Urinary bladder (tissue), 4 donors: ENCODE results near the gene SIDT2. TPM values are rescaled to one million over a fixed set of nuclear protein-coding genes. Genes with fewer than 3 reads are reported as not detected.
A peak's percentile ranks its signal among the peaks of the same experiment; 100 is the strongest.
"Not testable (repeated sequence)": the region's sequence is repeated elsewhere in the genome, so short reads cannot be mapped to it uniquely, and the experiment has no call there.

Experiments
- DNase-seq: peaks from one replicate; pipeline ENCODE4 v3.0.0-alpha.2; 2015; ENCODE audit errors: extremely low spot score
- H3K27ac ChIP-seq: one replicate; pipeline ENCODE4 v1.5.1; 2013; ENCODE audit warnings: low read depth, mild to moderate bottlenecking, moderate library complexity
- H3K36me3 ChIP-seq: one replicate; pipeline ENCODE4 v1.6.1; 2013; ENCODE audit warnings: mild to moderate bottlenecking, moderate library complexity; ENCODE audit not compliant: insufficient read depth
- H3K4me1 ChIP-seq: one replicate; pipeline ENCODE4 v1.6.1; 2013; ENCODE audit warnings: mild to moderate bottlenecking, moderate library complexity; ENCODE audit not compliant: insufficient read depth
- H3K4me3 ChIP-seq: one replicate; pipeline ENCODE4 v1.5.1; 2013; ENCODE audit warnings: low read depth, low read length
- WGBS: extraction: QIAGEN DNeasy Blood & Tissue Kit; methylation state at CpG from one replicate; pipeline ENCODE4 v1.1.7; 2013; 5-methylcytosine and 5-hydroxymethylcytosine counted together
- polyA plus RNA-seq: library from polyadenylated mRNA; stranded (reverse); fragments of 200-250 nt; gene quantifications from one replicate; pipeline ENCODE4 v1.2.3, GENCODE V29; 2013
- total RNA-seq: library from RNA; depleted of rRNA; stranded (reverse); fragments of >200 nt; gene quantifications from one replicate; pipeline ENCODE4 v1.2.3, GENCODE V29; 2014
- donor health status: healthy with polysubstance abuse.
- donor health status: healthy.

The SIDT2 gene
- 19.6 TPM for total RNA-seq
- 31.6 TPM for polyA plus RNA-seq

- DNase-seq = peak; percentile 87
- Histone ChIP-seq H3K4me1 (no peaks in the 10 kb centered on the region), H3K36me3 (no peaks in the 10 kb centered on the region), H3K27ac (peak within 1 kb of the TSS; percentile 89), H3K4me3 (peak within 1 kb of the TSS; percentile 90)
- WGBS = 1% methylated on average over 51 of the region's 51 CpGs
These were observed at the start of gene SIDT2 for GRCh38 chr11:117178210-117179034. Gene SIDT2 (plus strand): TSS chr11:117178743. CDS start chr11:117179264, 521 bp downstream.

- not testable (repeated sequence) for DNase-seq, H3K4me3 ChIP-seq, H3K4me1 ChIP-seq, H3K27ac ChIP-seq, H3K36me3 ChIP-seq
- 97% methylated on average over 7 of the region's 7 CpGs for WGBS
These were observed 48.1 kb upstream of the SIDT2 start for GRCh38 chr11:117130396-117130795.

- 94% methylated on average over 7 of the region's 7 CpGs for WGBS
- Histone ChIP-seq H3K36me3 (no peaks in the 10 kb centered on the region), H3K27ac (no peak overlapping the region), H3K4me1 (no peaks in the 10 kb centered on the region), H3K4me3 (no peak overlapping the region)
- DNase-seq = no peak
These were observed 47.7 kb upstream of the SIDT2 start for GRCh38 chr11:117130879-117131278.

- no peak overlapping the region for H3K4me3 ChIP-seq
- DNase-seq = no peak
- no peaks in the 10 kb centered on the region for H3K36me3 ChIP-seq
- WGBS = 59% methylated on average over 3 of the region's 3 CpGs
- H3K27ac ChIP-seq = no peak overlapping the region
- H3K4me1 ChIP-seq = no peaks in the 10 kb centered on the region
These were observed 44.1 kb upstream of the SIDT2 start for GRCh38 chr11:117134431-117134830.

GRCh38 chr11:117134979-117135378, 43.6 kb upstream of the SIDT2 start:
- not testable (repeated sequence) for H3K4me1 ChIP-seq, DNase-seq, H3K36me3 ChIP-seq, H3K4me3 ChIP-seq, H3K27ac ChIP-seq
- WGBS = 88% methylated on average over 1 of the region's 4 CpGs

- not testable (repeated sequence) for H3K27ac ChIP-seq, H3K36me3 ChIP-seq, H3K4me1 ChIP-seq, H3K4me3 ChIP-seq, DNase-seq
- WGBS = 63% methylated on average over 3 of the region's 15 CpGs
These were observed 41.1 kb upstream of the SIDT2 start for GRCh38 chr11:117137223-117138086.

- Histone ChIP-seq H3K27ac (no peak overlapping the region), H3K36me3 (no peaks in the 10 kb centered on the region), H3K4me3 (peak overlapping the region; percentile 78), H3K4me1 (no peaks in the 10 kb centered on the region)
- 7% methylated on average over 5 of the region's 5 CpGs for WGBS
- DNase-seq = peak; percentile 43
These were observed 35.2 kb upstream of the SIDT2 start for GRCh38 chr11:117143390-117143789.

DNA sequence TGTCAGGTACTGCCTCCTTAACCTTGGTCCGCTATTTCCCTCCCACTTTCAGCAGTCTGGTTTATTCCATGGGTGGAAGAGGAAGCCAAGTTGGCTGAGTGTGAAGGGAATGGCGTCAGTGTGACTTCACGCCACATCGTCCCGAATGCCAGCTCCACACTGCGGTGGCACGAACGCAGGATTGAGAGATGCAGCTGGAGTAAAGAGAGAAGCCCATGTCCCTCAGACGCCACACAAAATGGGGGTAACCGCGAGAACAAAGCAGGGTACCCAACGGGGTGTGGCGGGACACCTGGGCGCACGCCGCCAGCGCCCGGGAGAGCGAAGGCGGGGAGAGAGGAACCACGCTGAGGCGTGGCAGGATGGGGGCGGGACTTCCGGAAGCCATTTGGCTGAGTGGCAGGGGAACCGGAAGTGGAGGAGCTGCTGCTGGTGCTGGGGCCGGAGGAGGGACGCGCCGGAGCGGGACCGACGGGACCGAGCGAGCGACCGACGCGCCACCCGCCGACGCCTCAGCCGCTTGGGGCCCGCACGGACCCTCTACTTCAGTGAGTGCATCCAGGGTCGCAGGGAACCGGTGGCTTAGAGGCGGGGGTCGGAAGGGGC, 34.6 kb upstream of the SIDT2 start, which contains the start of gene PAFAH1B2:
Gene PAFAH1B2, plus strand, starts transcription at position 417 of the 606 bp plus-strand sequence. CDS start 8,161 bp downstream, outside the sequence.
- H3K36me3 ChIP-seq = no peaks in the 10 kb centered on the region
- H3K27ac ChIP-seq = peak within 1 kb of the TSS; percentile 86
- peak within 1 kb of the TSS; percentile 78 for H3K4me3 ChIP-seq
- H3K4me1 ChIP-seq = no peaks in the 10 kb centered on the region
- DNase-seq = peak; percentile 84
- WGBS = under 1% methylated on average over 48 of the region's 48 CpGs

DNA sequence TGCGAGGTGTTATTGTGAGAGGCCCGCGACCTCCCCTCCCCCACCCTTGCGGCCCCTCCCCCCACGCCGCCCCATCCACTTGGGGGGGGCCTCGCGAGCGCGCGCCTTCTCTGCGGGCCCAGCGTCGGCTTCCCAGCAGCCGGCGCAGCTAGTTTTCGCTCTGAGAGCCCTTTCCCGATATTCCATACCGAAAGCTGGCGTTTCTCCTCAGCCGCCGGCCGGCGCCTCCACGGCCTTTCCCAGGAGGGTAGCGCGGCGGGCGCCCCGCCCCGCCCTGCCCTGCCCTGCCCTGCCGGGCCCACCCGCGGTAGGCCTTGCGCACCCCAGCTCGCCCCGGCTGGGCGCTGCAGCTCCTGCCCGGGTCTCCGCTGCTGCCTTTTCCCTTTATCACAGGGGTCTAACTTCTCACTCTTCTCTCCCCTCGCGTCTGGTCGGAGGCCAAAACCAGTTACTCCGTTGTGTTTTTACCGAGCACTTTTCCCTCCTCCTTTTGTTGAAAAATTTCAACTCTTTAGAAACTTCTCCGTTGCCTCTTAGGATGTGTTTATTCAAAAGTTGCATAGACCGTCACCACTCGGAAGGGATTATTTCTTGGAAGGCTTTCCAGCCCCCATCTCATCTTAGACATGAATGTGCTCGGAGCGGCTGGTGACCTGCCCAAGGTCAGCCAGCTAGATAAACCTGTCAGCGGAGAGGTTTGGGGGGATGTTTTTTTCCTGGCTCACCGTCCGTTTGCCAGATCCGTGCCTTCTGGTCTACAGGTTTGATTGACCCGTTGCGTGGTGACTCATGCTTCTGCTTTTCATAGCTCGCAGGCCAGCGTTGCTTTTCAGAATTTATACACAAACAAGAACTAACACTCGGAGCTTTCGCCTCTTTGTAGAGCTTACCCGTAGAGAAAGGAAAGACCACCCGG, 33.8 kb upstream of the SIDT2 start:
- H3K4me3 ChIP-seq = peak overlapping the region; percentile 78
- H3K27ac ChIP-seq = peak overlapping the region; percentile 86
- DNase-seq = peak; percentile 17
- under 1% methylated on average over 62 of the region's 62 CpGs for WGBS
- no peaks in the 10 kb centered on the region for H3K36me3 ChIP-seq
- H3K4me1 ChIP-seq = no peaks in the 10 kb centered on the region

DNA sequence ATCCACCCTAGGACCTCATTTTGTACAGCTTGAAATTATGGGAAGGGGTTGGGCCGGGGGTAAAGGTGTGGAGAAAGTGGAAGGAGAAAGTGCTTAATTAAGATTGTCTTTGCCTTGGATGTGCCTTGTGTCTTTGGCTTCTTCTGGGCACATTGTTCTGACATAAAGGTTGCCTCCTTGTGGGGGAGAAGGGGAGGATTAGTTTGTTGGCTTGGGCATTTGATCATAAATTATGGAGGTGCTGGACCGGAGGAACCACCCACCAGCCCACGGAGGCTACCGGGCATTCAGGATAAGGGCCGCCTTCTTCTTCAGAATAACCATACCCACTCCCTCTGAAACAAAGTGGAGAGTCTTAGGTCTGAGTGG, 33.2 kb upstream of the SIDT2 start:
- Histone ChIP-seq H3K36me3 (no peaks in the 10 kb centered on the region), H3K27ac (peak overlapping the region; percentile 86), H3K4me1 (no peaks in the 10 kb centered on the region), H3K4me3 (peak overlapping the region; percentile 78)
- DNase-seq = no peak
- WGBS = 5% methylated on average over 5 of the region's 5 CpGs

DNA sequence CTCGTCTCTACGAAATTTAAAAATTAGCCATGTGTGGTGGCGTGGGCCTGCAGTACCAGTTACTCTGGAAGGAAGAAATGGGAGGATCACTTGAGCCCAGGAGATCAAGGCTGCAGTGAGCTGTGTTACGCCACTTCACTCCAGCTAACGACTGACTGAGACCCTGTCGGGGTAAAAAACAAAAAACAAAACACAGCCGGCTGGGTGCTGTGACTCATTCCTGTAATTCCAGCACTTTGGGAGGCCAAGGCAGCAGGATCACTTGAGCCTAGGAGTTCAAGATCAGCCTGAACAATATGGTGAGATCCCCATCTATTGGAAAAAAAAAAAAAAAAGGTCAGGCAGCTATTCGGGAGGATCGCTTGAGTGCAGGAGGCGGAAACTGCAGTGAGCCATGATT, 32.0 kb upstream of the SIDT2 start:
- WGBS = 66% methylated on average over 10 of the region's 10 CpGs
- Histone ChIP-seq H3K36me3 (no peaks in the 10 kb centered on the region), H3K27ac (no peak overlapping the region), H3K4me3 (no peak overlapping the region), H3K4me1 (no peaks in the 10 kb centered on the region)
- DNase-seq = no peak

DNA sequence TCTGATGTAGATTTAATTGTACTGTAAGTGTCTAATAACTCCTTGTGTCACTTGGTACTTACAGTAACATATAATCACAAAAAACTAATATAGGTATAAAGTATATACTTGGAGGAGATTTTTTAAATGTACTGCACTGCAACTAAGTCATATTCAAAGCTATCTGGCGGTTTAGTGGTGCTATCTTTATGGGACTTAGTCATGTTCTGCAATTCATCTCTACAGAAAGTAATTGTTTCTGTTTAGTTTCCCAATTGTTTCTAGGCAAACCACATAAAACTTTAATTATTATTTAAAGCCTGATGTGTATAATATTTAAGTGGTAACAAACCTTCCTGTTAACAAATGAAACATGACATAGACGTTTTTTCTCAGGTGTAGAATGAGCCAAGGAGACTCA, 26.5 kb upstream of the SIDT2 start:
- Histone ChIP-seq H3K27ac (no peak overlapping the region), H3K36me3 (peaks cover 3% of the 10 kb centered on the region), H3K4me3 (no peak overlapping the region), H3K4me1 (no peaks in the 10 kb centered on the region)
- no peak for DNase-seq
- WGBS = 41% methylated on average over 2 of the region's 2 CpGs

- WGBS = 97% methylated on average over 5 of the region's 5 CpGs
- H3K4me1 ChIP-seq = no peaks in the 10 kb centered on the region
- H3K27ac ChIP-seq = no peak overlapping the region
- peaks cover 3% of the 10 kb centered on the region for H3K36me3 ChIP-seq
- no peak for DNase-seq
- no peak overlapping the region for H3K4me3 ChIP-seq
These were observed 24.1 kb upstream of the SIDT2 start for GRCh38 chr11:117154468-117154867.
